Measurements from ENCODE around the gene SNRPA1. TPM values are rescaled to one million over a fixed set of nuclear protein-coding genes. Genes with fewer than 3 reads are reported as not detected.

SNRPA1 gene
- total and polyA plus RNA-seq, 2 of the 13 experiments (the other 11 are each of a cell fraction or from before 2014, with no cell fraction given), result 41.2 to 108 TPM

DNA sequence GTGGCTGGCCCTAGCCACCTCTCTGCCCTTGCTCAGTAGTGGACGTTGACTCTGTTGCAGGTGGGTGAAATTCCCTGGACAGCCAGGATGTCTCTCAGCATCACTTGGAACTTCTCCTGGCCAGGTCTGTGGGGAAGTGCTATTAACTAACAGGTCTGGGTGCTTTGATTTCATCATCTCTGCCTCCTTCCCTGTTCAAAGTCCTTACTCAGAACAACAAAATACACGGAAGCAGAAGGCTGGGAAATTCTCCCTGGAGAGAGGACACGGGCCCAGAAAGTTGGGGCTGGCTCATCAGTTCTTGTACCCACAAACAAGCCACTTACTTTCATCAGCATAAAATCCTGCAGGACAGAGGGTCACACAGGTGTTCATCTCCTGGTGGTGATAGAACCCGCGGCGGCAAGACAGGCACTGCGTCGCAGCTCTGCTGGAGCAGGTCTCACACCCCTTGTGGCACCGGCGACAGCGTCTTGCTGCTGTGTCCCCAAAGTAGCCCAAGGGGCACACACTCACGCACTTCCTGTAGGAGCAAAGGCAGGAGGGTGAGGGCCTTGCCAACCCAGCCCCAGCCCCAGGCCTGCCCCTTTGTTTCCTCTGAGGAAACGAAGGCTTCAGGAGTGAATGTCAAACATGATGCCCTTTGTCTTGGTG, 29.6 kb upstream of the SNRPA1 start:
- Histone ChIP-seq H3K27me3 (ENCODE audit: control insufficient read depth in 1 of 2, insufficient read depth in 2 of 2, low read length in 2 of 2) (no peaks in the 10 kb centered on the region), H3K4me3 (replicated peaks in 1 of 3; ENCODE audit: insufficient read depth in 1 of 3, low read depth in 2 of 3, low read length in 3 of 3) (peak overlapping the region in 1 of 3 experiments; percentile 5; a peak in 1 of 6 replicates), H3K36me3 (replicated peaks in 1 of 2; ENCODE audit: control insufficient read depth in 1 of 2, insufficient read depth in 2 of 2, low read length in 2 of 2) (peaks cover 24 to 75% of the 10 kb centered on the region in 2 experiments), H3K9ac (ENCODE audit: insufficient read depth, low read depth, low read length) (peak overlapping the region; percentile 12; the same call in 1 of the 2 replicates), H3K27ac (ENCODE audit: extremely low read length, insufficient read depth, low read length) (peak overlapping the region; percentile 62), H3K4me2 (ENCODE audit: low read depth, low read length) (peak overlapping the region; percentile 44), H3K9me3 (ENCODE audit: low read length) (no peaks in the 10 kb centered on the region), H4K20me1 (ENCODE audit: insufficient read depth, low read length) (no peaks in the 10 kb centered on the region), H2AFZ (ENCODE audit: low read length) (no peak overlapping the region), H3K4me1 (ENCODE audit: insufficient read depth, low read length) (peaks cover 26% of the 10 kb centered on the region), H3K79me2 (ENCODE audit: insufficient read depth, low read length) (no peaks in the 10 kb centered on the region)
- DNase-seq (ENCODE audit: low spot score) (peak; percentile 61), FAIRE-seq (peak; percentile 12), ATAC-seq (peak; percentile 72)
- in situ Hi-C loops (cut with HindIII; ENCODE audit: extremely low pct_ligation_motif_present, low pct_unique_long_range_greater_than_20kb) (no loop called here), intact Hi-C loops (cut with micrococcal nuclease; ENCODE audit: unreplicated experiment) (no loop called here)
- ChIA-PET POLR2A (no interaction called here), CTCF (ENCODE audit: low intra/inter-chr PET ratio, low total read pairs) (no interaction called here)
- 45% methylated on average over 4 of the region's 13 CpGs for WGBS (ENCODE audit: low lambda C conversion rate)
- BruUV-seq (replicated peaks), result no TSS peak
- TF ChIP-seq, protein P1, sequence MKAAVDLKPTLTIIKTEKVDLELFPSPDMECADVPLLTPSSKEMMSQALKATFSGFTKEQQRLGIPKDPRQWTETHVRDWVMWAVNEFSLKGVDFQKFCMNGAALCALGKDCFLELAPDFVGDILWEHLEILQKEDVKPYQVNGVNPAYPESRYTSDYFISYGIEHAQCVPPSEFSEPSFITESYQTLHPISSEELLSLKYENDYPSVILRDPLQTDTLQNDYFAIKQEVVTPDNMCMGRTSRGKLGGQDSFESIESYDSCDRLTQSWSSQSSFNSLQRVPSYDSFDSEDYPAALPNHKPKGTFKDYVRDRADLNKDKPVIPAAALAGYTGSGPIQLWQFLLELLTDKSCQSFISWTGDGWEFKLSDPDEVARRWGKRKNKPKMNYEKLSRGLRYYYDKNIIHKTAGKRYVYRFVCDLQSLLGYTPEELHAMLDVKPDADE (CRISPR knock-in tag; IDR thresholded peaks at IDR 0.05), result no peak
- TF ChIP-seq CEBPB (IDR thresholded peaks at IDR 0.05; ENCODE audit: borderline replicate concordance, low read depth, low read length) (peak; percentile 91), POLR2G (IDR thresholded peaks at IDR 0.05; ENCODE audit: low read depth, low read length) (no peak), SOX6 (IDR thresholded peaks at IDR 0.05) (no peak), SOX6 (CRISPR knock-in tag; IDR thresholded peaks at IDR 0.05) (peak; percentile 22; the same call in 1 of the 2 replicates), ZBTB42 (CRISPR knock-in tag; IDR thresholded peaks at IDR 0.05) (no peak), ADNP (CRISPR knock-in tag; IDR thresholded peaks at IDR 0.05) (no peak), ZNF652 (CRISPR knock-in tag; IDR thresholded peaks at IDR 0.05; ENCODE audit: borderline replicate concordance, low read depth) (no peak), NR2C2 (CRISPR knock-in tag; IDR thresholded peaks at IDR 0.05; ENCODE audit: borderline replicate concordance) (peak; percentile 45; the same call in 1 of the 2 replicates), ZNF224 (CRISPR knock-in tag; IDR thresholded peaks at IDR 0.05) (no peak), ZNF136 (CRISPR knock-in tag; IDR thresholded peaks at IDR 0.05; ENCODE audit: low read depth) (no peak)
- TF ChIP-seq, protein P2, sequence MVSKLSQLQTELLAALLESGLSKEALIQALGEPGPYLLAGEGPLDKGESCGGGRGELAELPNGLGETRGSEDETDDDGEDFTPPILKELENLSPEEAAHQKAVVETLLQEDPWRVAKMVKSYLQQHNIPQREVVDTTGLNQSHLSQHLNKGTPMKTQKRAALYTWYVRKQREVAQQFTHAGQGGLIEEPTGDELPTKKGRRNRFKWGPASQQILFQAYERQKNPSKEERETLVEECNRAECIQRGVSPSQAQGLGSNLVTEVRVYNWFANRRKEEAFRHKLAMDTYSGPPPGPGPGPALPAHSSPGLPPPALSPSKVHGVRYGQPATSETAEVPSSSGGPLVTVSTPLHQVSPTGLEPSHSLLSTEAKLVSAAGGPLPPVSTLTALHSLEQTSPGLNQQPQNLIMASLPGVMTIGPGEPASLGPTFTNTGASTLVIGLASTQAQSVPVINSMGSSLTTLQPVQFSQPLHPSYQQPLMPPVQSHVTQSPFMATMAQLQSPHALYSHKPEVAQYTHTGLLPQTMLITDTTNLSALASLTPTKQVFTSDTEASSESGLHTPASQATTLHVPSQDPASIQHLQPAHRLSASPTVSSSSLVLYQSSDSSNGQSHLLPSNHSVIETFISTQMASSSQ (IDR thresholded peaks at IDR 0.05; ENCODE audit: low read depth), result no peak
- TF ChIP-seq, protein P2 (CRISPR knock-in tag; IDR thresholded peaks at IDR 0.05; ENCODE audit: borderline replicate concordance), result no peak
- TF ChIP-seq, protein P3, sequence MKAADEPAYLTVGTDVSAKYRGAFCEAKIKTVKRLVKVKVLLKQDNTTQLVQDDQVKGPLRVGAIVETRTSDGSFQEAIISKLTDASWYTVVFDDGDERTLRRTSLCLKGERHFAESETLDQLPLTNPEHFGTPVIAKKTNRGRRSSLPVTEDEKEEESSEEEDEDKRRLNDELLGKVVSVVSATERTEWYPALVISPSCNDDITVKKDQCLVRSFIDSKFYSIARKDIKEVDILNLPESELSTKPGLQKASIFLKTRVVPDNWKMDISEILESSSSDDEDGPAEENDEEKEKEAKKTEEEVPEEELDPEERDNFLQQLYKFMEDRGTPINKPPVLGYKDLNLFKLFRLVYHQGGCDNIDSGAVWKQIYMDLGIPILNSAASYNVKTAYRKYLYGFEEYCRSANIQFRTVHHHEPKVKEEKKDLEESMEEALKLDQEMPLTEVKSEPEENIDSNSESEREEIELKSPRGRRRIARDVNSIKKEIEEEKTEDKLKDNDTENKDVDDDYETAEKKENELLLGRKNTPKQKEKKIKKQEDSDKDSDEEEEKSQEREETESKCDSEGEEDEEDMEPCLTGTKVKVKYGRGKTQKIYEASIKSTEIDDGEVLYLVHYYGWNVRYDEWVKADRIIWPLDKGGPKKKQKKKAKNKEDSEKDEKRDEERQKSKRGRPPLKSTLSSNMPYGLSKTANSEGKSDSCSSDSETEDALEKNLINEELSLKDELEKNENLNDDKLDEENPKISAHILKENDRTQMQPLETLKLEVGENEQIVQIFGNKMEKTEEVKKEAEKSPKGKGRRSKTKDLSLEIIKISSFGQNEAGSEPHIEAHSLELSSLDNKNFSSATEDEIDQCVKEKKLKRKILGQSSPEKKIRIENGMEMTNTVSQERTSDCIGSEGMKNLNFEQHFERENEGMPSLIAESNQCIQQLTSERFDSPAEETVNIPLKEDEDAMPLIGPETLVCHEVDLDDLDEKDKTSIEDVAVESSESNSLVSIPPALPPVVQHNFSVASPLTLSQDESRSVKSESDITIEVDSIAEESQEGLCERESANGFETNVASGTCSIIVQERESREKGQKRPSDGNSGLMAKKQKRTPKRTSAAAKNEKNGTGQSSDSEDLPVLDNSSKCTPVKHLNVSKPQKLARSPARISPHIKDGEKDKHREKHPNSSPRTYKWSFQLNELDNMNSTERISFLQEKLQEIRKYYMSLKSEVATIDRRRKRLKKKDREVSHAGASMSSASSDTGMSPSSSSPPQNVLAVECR (CRISPR knock-in tag; IDR thresholded peaks at IDR 0.05; ENCODE audit: borderline replicate concordance), result peak; percentile 50; the same call in 1 of the 2 replicates

Measured in HepG2 (cell line).